Measurements from ENCODE around the gene TRAPPC8.

- TF ChIP-seq TAF1 (IDR thresholded peaks at IDR 0.05; ENCODE audit: borderline replicate concordance, insufficient read depth, low read length), result no peak
- TF ChIP-seq POLR2AphosphoS5 (IDR thresholded peaks at IDR 0.05; ENCODE audit: low read depth, low read length), result no peak
- TF ChIP-seq REST (IDR thresholded peaks at IDR 0.05; ENCODE audit: insufficient read depth in 1 of 2, low read depth in 2 of 2, low read length in 2 of 2), result no peak
- TF ChIP-seq SIN3A (IDR thresholded peaks at IDR 0.05; ENCODE audit: borderline replicate concordance, insufficient read depth, low read length), result no peak
- no peak for TF ChIP-seq FOXP2 (optimal IDR thresholded peaks at IDR 0.05; ENCODE audit: borderline replicate concordance, extremely low read depth, extremely low read length, insufficient read depth)
Measured at GRCh38 chr18:31942291-31942998, 483 bp downstream of the TRAPPC8 start.
